IMR-90 (cell line): ENCODE measurements around the gene LAMA5. TPM values are rescaled to one million over a fixed set of nuclear protein-coding genes. Genes with fewer than 3 reads are reported as not detected.

ENCODE experiments used
- ATAC-seq: fragments of 200-7000 bp; cut with Tn5 transposase; 2 replicates; pipeline ENCODE4 v1.9.1; 2020; ENCODE audit warnings: low read depth, mild to moderate bottlenecking, moderate library complexity
- BruUV-seq: library from RNA; stranded (reverse); fragments of 400-500 nt; replicated peaks from 2 replicates; lab custom pipeline; 2021; lab: Mats Ljungman, UMichigan
- CTCF ChIA-PET: fragments of 300-600 bp; formaldehyde crosslinking; extraction: SDS; loops from one replicate; lab custom pipeline; 2021; ENCODE audit warnings: antibody characterized with exemption; lab: Yijun Ruan, JAX
- POLR2A ChIA-PET: fragments of 300-600 bp; sonication (Branson Sonifier 250); formaldehyde crosslinking; loops from one replicate; lab custom pipeline; 2022; ENCODE audit warnings: antibody characterized with exemption; ENCODE audit not compliant: unreplicated experiment; lab: Charles Lee
- DNase-seq: peaks from one replicate; pipeline ENCODE4 v3.0.0; 2013
- H2AFZ ChIP-seq: replicated peaks from 2 replicates; pipeline ENCODE3; 2013; ENCODE audit warnings: low read length, mild to moderate bottlenecking; ENCODE audit not compliant: poor library complexity
- H2AK5ac ChIP-seq: 2 replicates; pipeline ENCODE4 v1.6.1; 2013; ENCODE audit warnings: low read depth, low read length, inconsistent platforms
- H2AK9ac ChIP-seq: replicated peaks from 2 replicates; pipeline ENCODE3; 2013; ENCODE audit warnings: mild to moderate bottlenecking, low read depth, low read length, moderate library complexity; ENCODE audit not compliant: poor library complexity
- H2BK120ac ChIP-seq: 2 replicates; pipeline ENCODE4 v1.6.1; 2013; ENCODE audit warnings: low read depth, low read length, inconsistent platforms
- H2BK15ac ChIP-seq: 3 replicates; pipeline ENCODE4 v1.6.1; 2013; ENCODE audit warnings: low read depth, low read length, inconsistent platforms
- H2BK20ac ChIP-seq: 2 replicates; pipeline ENCODE4 v1.6.1; 2013; ENCODE audit warnings: low read depth, mild to moderate bottlenecking, inconsistent platforms, low read length, moderate library complexity
- H2BK5ac ChIP-seq: 2 replicates; pipeline ENCODE4 v1.6.1; 2013; ENCODE audit warnings: mild to moderate bottlenecking, low read depth, low read length, inconsistent platforms; ENCODE audit not compliant: poor library complexity, severe bottlenecking
- H3K14ac ChIP-seq: replicated peaks from 2 replicates; pipeline ENCODE4 v1.6.1; 2013; ENCODE audit warnings: low read depth, low read length, inconsistent platforms
- H3K18ac ChIP-seq: 2 replicates; pipeline ENCODE4 v1.6.1; 2013; ENCODE audit warnings: low read depth, low read length, control low read depth
- H3K23ac ChIP-seq: 2 replicates; pipeline ENCODE4 v1.6.1; 2013; ENCODE audit warnings: low read depth, low read length, inconsistent platforms
- H3K27ac ChIP-seq: 2 replicates; pipeline ENCODE4 v1.5.1; 2013; ENCODE audit warnings: mild to moderate bottlenecking, control low read depth, low read length; ENCODE audit not compliant: insufficient read depth
- H3K27me3 ChIP-seq: 2 replicates; pipeline ENCODE4 v1.6.1; 2013; ENCODE audit warnings: low read length; ENCODE audit not compliant: control insufficient read depth, insufficient read depth
- H3K36me3 ChIP-seq: 2 replicates; pipeline ENCODE4 v1.6.1; 2013; ENCODE audit warnings: low read length, mixed read lengths; ENCODE audit not compliant: control insufficient read depth, insufficient read depth
- H3K4ac ChIP-seq: 2 replicates; pipeline ENCODE4 v1.6.1; 2013; ENCODE audit warnings: low read depth, low read length, inconsistent platforms
- H3K4me1 ChIP-seq: 2 replicates; pipeline ENCODE4 v1.6.1; 2013; ENCODE audit warnings: low read length, mixed read lengths; ENCODE audit not compliant: control insufficient read depth, insufficient read depth
- H3K4me2 ChIP-seq: 2 replicates; pipeline ENCODE4 v1.6.1; 2013; ENCODE audit warnings: low read depth, mild to moderate bottlenecking, control low read depth, low read length, moderate library complexity
- H3K4me3 ChIP-seq: 2 replicates; pipeline ENCODE4 v1.5.1; 2013; ENCODE audit warnings: low read depth, mild to moderate bottlenecking, control low read depth, low read length, moderate library complexity; ENCODE audit not compliant: insufficient read depth
- H3K56ac ChIP-seq: 2 replicates; pipeline ENCODE4 v1.6.1; 2013; ENCODE audit warnings: low read length, inconsistent platforms; ENCODE audit not compliant: insufficient read depth; ENCODE audit errors: extremely low read depth
- H3K79me1 ChIP-seq, 2 experiments: 2 replicates each; pipeline ENCODE4 v1.6.1; 2013; ENCODE audit warnings: low read length in 2 of 2, inconsistent platforms in 1 of 2, low read depth in 1 of 2
- H3K9ac ChIP-seq: 2 replicates; pipeline ENCODE4 v1.6.1; 2013; ENCODE audit warnings: low read depth, low read length, control low read depth
- H3K9me1 ChIP-seq: 2 replicates; pipeline ENCODE4 v1.6.1; 2013; ENCODE audit warnings: low read length, inconsistent platforms; ENCODE audit not compliant: insufficient read depth
- H3K9me3 ChIP-seq: 2 replicates; pipeline ENCODE4 v1.6.1; 2013; ENCODE audit warnings: low read length; ENCODE audit not compliant: control insufficient read depth, insufficient read depth
- H4K20me1 ChIP-seq: 2 replicates; pipeline ENCODE4 v1.6.1; 2013; ENCODE audit warnings: low read length, inconsistent platforms; ENCODE audit not compliant: insufficient read depth
- H4K5ac ChIP-seq: 2 replicates; pipeline ENCODE4 v1.6.1; 2013; ENCODE audit warnings: mild to moderate bottlenecking, low read depth, low read length, control low read depth
- H4K8ac ChIP-seq, 2 experiments: 2 replicates each; pipeline ENCODE4 v1.6.1; 2013; ENCODE audit warnings: low read depth in 2 of 2, low read length in 2 of 2, control low read depth in 1 of 2, inconsistent platforms in 1 of 2
- H4K91ac ChIP-seq: 2 replicates; pipeline ENCODE4 v1.6.1; 2013; ENCODE audit warnings: low read depth, low read length, inconsistent platforms; ENCODE audit not compliant: insufficient read depth
- BHLHE40 ChIP-seq: fragments of 150-350 bp; IDR thresholded peaks from 2 replicates; pipeline ENCODE4 v1.6.1; 2016; ENCODE audit warnings: mild to moderate bottlenecking, low read depth, low read length
- CHD1 ChIP-seq: IDR thresholded peaks from 2 replicates; pipeline ENCODE4 v1.6.1; 2012; ENCODE audit warnings: low read depth, low read length, improper control_type of control experiment
- MXI1 ChIP-seq: IDR thresholded peaks from 2 replicates; pipeline ENCODE4 v1.6.1; 2012; ENCODE audit warnings: low read depth, mild to moderate bottlenecking, low read length, moderate library complexity, borderline replicate concordance
- WGBS, 2 experiments: methylation state at CpG; one replicate each; pipeline versions ENCODE4 v1.1.5 to v1.1.7; 2013; ENCODE audit warnings: missing lambda C conversion rate in 2 of 2; ENCODE audit not compliant: insufficient read length in 1 of 2; ENCODE audit errors: extremely low coverage in 2 of 2; 5-methylcytosine and 5-hydroxymethylcytosine counted together
- dilution Hi-C: fragments of 300-500 bp; cut with HindIII; formaldehyde crosslinking; loops from one replicate; pipeline ENCODE4 v1.14.3; 2018; ENCODE audit warnings: low sequenced_read_pairs; ENCODE audit not compliant: unreplicated experiment
- in situ Hi-C: fragments of 300-500 bp; cut with MboI; formaldehyde crosslinking; loops from 3 replicates; pipeline ENCODE4 v1.14.3; 2019; ENCODE audit warnings: low sequenced_read_pairs, inconsistent platforms, mixed read lengths
- intact Hi-C: fragments of 100-400 bp; cut with micrococcal nuclease; formaldehyde crosslinking; loops from 2 replicates; pipeline ENCODE4 v1.10.0; 2022
- polyA plus RNA-seq, 3 experiments: library from polyadenylated mRNA; depleted of rRNA; stranded (reverse); fragments of >200 nt; gene quantifications; 2 replicates each; pipeline ENCODE4 v1.2.3, GENCODE V29; 2012; ENCODE audit warnings: low replicate concordance in 1 of 3
- total RNA-seq: library from RNA; depleted of rRNA; stranded (reverse); fragments of >200 nt; gene quantifications from 2 replicates; pipeline ENCODE4 v1.2.3, GENCODE V29; 2012
- TF ChIP-seq, protein P1 (sequence below): conservative IDR thresholded peaks from 2 replicates; pipeline ENCODE4 v1.5.1; 2012; ENCODE audit warnings: mild to moderate bottlenecking, low read depth, low read length, improper control_type of control experiment

Gene LAMA5
- total and polyA plus RNA-seq, 2 of the 4 experiments (the other 2 are of a cell fraction): 0.90 to 7.3 TPM

DNA sequence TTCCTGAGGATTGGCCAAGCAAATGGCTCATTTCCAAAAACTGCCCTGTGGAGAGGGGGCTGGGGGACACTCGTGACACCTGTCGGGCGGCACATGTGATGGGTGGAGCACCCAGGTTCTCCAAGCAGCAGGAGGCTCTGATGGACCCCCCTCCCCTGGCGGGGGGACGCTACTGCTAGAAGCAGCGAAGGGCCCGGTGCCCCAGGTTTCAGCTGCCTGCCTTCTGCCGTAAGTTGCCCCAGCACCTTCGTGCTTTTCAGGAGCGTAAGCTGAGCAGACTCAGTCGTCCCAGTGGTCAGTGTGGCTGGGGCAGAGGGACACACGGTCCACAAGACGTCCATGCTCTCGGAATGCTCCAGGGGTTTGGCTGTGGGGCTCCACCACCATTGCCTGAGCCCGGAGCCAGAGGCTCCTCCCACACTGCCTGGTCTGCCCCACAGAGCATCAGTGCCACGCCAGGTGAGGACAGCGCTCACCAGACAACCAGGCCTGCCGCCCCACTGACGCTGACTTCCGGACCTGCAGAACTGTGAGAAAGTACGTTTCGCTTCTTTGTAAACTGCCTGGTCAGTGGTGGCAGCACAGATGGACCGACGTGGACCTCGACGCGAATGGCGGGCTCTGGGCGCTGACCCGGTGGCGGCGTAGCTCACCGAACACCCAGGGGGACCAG lies 68.4 kb downstream of the LAMA5 start:
- TF ChIP-seq CHD1: no peak
- no peak for TF ChIP-seq BHLHE40
- TF ChIP-seq, protein P1, sequence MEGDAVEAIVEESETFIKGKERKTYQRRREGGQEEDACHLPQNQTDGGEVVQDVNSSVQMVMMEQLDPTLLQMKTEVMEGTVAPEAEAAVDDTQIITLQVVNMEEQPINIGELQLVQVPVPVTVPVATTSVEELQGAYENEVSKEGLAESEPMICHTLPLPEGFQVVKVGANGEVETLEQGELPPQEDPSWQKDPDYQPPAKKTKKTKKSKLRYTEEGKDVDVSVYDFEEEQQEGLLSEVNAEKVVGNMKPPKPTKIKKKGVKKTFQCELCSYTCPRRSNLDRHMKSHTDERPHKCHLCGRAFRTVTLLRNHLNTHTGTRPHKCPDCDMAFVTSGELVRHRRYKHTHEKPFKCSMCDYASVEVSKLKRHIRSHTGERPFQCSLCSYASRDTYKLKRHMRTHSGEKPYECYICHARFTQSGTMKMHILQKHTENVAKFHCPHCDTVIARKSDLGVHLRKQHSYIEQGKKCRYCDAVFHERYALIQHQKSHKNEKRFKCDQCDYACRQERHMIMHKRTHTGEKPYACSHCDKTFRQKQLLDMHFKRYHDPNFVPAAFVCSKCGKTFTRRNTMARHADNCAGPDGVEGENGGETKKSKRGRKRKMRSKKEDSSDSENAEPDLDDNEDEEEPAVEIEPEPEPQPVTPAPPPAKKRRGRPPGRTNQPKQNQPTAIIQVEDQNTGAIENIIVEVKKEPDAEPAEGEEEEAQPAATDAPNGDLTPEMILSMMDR: no peak
- no peak for TF ChIP-seq MXI1
- no peak overlapping the region for H3K4me3 ChIP-seq
- peaks cover 5% of the 10 kb centered on the region for H4K20me1 ChIP-seq
- H2AK5ac ChIP-seq: no peak overlapping the region
- in situ Hi-C loops (loop anchor here (25.0 kb wide), 1 partner anchor 314 kb away; no protein-coding TSS in a partner anchor), intact Hi-C loops (no loop called here), dilution Hi-C loops (loop anchor here (25.0 kb wide), 1 partner anchor 89 kb away; the partner anchor contains the start of gene RPS21)
- peaks cover 0 to 8% of the 10 kb centered on the region in 2 experiments; a peak in 2 of 4 replicates for H3K79me1 ChIP-seq
- H3K56ac ChIP-seq: no peak overlapping the region
- no peak overlapping the region for H4K8ac ChIP-seq
- peaks cover 21% of the 10 kb centered on the region for H3K36me3 ChIP-seq
- H2AFZ ChIP-seq: no peak overlapping the region
- DNase-seq (no peak), ATAC-seq (no peak)
- H3K4me1 ChIP-seq: no peaks in the 10 kb centered on the region; the same call in 1 of the 2 replicates
- H3K14ac ChIP-seq: no peak overlapping the region
- H3K4me2 ChIP-seq: no peak overlapping the region
- H2BK20ac ChIP-seq: no peak overlapping the region
- no peak overlapping the region for H2BK15ac ChIP-seq
- no TSS peak for BruUV-seq
- H4K5ac ChIP-seq: no peak overlapping the region
- 0 out of 2 replicates have a peak, but pooled peaks cover 3% of the 10 kb centered on the region for H3K9me1 ChIP-seq
- ChIA-PET POLR2A (no interaction called here), CTCF (no interaction called here)
- H3K4ac ChIP-seq: no peak overlapping the region
- H3K9ac ChIP-seq: no peak overlapping the region
- no peak overlapping the region for H3K18ac ChIP-seq
- no peak overlapping the region for H2BK5ac ChIP-seq
- WGBS, 2 experiments: 92% methylated on average over 16 of the region's 33 CpGs; no CpG with 5 or more reads in 1 of the 2 experiments
- H2AK9ac ChIP-seq: peak overlapping the region; percentile 9
- H3K9me3 ChIP-seq: no peaks in the 10 kb centered on the region
- no peak overlapping the region for H3K27ac ChIP-seq
- H3K27me3 ChIP-seq: no peaks in the 10 kb centered on the region
- H2BK120ac ChIP-seq: no peak overlapping the region
- H3K23ac ChIP-seq: no peak overlapping the region
- H4K91ac ChIP-seq: no peak overlapping the region
